Stimulated activated CD4-positive, alpha-beta T cell treated with anti-CD3 and anti-CD28 coated beads, Interleukin-4, amount 100 ng/mL, for 48 hours (primary cell): ENCODE measurements around the gene FBXL15.
"Not testable (repeated sequence)": the region's sequence is repeated elsewhere in the genome, so short reads cannot be mapped to it uniquely, and the experiment has no call there.

ENCODE experiments used
- DNase-seq, 2 donors: peaks; one replicate each; pipeline ENCODE4 v3.0.0-alpha.2; 2020; ENCODE audit warnings: low read depth in 2 of 2

FBXL15 gene

DNA sequence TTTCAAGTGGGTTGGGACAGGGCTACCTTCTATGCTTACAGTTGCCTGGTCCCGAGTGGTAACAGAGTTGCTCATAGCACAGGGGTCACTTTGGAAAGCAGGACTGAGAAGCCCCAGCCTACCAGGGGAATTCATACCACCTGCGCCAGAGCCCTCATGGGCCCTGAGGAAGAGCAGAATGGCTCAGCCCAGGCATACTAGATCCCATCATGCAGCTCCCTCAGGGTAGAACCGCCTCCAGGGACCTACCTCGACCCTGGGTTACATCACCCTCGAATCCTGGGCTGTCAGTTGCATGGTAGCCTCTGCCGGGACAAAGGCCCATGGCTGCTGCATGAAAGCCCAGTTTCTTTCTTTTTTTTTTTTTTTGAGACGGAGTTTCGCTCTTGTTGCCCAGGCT, 8.8 kb downstream of the FBXL15 start:
- DNase-seq, result no peak

GRCh38 chr10:102431452-102432124, 11.0 kb downstream of the FBXL15 start:
- DNase-seq, result no peak

- peak; percentile 96 to 99 for DNase-seq
These were observed 11.7 kb downstream of the FBXL15 start, which contains the start of gene CUEDC2 for GRCh38 chr10:102432162-102432950. CUEDC2 (minus strand) TSS chr10:102432574; CDS start chr10:102425188, 7,386 bp downstream.

DNA sequence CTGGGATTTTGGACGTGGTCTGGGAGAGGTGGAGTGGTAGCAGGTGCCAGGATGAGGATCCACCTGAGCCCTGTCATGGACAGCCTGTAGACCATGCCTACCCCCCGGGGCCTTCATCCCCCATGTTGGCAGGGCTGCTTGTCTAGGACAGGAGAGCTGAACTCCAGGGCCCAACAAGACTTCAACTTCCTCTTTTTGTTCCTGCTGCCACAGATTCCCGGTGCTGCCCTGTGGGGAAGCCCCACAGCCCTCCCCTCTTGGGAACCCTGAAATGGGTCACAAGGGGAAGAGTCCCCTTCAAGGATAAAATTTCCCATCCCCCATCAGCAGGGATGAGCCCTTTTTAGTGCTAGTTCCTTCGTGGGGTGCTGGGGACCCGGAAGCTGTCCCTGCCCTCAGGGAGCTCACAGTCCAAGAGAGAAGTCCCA, 13.0 kb downstream of the FBXL15 start:
- DNase-seq, result no peak

GRCh38 chr10:102434394-102435132, 13.9 kb downstream of the FBXL15 start:
- DNase-seq, result no peak

GRCh38 chr10:102435133-102435497, 14.5 kb downstream of the FBXL15 start:
- no peak for DNase-seq

GRCh38 chr10:102435529-102436233, 15.0 kb downstream of the FBXL15 start:
- DNase-seq, result no peak

GRCh38 chr10:102436312-102436711, 15.7 kb downstream of the FBXL15 start:
- no peak for DNase-seq

- no peak for DNase-seq
These were observed 16.9 kb downstream of the FBXL15 start for GRCh38 chr10:102437515-102437914.

GRCh38 chr10:102438374-102438773, 17.7 kb downstream of the FBXL15 start:
- DNase-seq, result no peak

- DNase-seq, result no peak
These were observed 24.2 kb downstream of the FBXL15 start for GRCh38 chr10:102444851-102445250.

- peak; percentile 73 to 79 for DNase-seq
These were observed 28.9 kb downstream of the FBXL15 start for GRCh38 chr10:102449321-102450123.

- DNase-seq, result no peak
These were observed 29.4 kb downstream of the FBXL15 start for GRCh38 chr10:102450124-102450373.

DNA sequence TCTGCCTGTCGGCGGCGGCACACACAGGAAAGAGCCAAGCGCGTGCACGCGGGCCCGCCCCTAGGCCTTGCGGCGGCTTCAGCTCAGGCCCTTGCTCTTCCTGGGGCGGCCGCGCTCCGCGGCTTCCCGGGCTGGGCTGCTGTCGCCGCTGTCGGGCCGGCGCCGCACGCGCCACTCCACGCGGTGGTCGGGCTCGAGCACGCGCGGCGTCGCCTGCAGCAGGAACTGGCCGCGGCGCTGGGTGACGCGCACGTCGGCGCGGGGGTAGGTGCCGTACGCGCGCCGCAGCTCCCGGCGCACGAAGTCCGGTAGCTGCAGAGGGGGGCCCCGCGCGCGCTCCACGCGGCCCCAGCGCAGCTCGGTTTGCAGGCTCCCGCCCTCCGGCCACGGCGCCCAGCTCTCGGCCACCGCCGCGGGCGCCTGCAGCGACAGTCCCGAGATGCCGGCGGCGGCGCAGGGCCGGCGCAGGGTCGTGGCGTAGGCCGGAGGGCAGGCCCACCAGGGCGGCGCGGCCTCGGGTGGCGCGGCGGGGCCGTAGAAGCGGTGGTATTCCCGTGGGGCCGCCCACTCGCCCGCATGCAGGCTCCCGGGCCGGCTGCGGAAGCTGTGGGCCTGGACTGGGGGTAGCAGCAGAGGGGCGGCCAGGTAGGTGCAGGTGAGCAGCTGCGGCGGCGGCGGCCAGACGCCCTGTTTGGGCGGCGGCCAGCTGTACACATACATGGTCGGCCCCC, 29.9 kb downstream of the FBXL15 start:
- DNase-seq, result peak; percentile 68 to 79

- DNase-seq, result no peak
These were observed 30.7 kb downstream of the FBXL15 start, which contains the start of gene C10orf95 for GRCh38 chr10:102451105-102451969. C10orf95 (minus strand) TSS chr10:102451543; CDS start chr10:102451093, 450 bp downstream.

GRCh38 chr10:102452672-102453340, 32.2 kb downstream of the FBXL15 start:
- peak; percentile 53 to 79 for DNase-seq

DNA sequence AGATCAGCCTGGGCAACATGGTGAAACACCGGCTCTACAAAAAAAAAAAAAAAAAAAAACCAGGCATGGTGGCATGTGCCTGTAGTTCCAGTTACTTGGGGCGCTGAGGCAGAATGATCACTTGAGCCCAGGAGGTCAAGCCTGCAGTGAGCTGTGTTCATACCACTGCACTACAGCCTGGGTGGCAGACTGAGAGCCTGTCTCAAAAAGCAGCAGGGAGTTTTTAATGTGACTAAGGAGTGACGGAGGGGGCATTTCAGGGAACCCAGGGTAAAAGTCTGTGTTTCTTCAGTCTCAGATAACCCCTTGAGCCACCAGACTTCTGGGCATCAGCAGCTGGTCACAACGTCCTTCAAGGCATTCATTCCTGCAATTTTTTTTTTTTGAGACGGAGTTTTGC, 32.9 kb downstream of the FBXL15 start:
- DNase-seq, result no peak

- DNase-seq, result not testable (repeated sequence)
These were observed 34.2 kb downstream of the FBXL15 start for GRCh38 chr10:102454662-102455487.
